ENCODE results near the gene ATP23.

The ATP23 gene

GRCh38 chr12:57908511-57908910, 32.9 kb upstream of the ATP23 start:
- DNase-seq (ENCODE audit: low read depth in 2 of 2), result no peak

DNA sequence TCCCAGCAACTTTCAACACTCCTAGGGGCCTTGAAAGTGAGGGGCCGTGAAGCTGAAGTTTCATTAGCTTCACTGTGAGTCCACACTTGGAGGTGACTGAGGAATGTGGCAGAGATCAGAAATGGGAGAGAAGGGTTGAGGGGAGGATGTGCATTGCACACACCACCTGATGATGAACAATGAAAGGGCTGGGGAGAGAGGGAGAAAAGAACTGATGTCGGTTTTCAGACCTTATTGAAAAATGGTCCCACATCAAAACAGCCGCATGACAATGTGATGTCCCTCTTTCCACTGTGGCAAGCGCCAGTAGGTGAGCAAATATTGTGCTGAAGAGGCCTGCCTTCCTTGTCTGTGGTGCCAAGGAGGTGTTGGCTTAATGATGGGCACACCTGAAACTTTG, 32.3 kb upstream of the ATP23 start:
- DNase-seq (ENCODE audit: low read depth in 2 of 2), result no peak

GRCh38 chr12:57909611-57910010, 31.8 kb upstream of the ATP23 start:
- no peak for DNase-seq (ENCODE audit: low read depth in 2 of 2)

DNA sequence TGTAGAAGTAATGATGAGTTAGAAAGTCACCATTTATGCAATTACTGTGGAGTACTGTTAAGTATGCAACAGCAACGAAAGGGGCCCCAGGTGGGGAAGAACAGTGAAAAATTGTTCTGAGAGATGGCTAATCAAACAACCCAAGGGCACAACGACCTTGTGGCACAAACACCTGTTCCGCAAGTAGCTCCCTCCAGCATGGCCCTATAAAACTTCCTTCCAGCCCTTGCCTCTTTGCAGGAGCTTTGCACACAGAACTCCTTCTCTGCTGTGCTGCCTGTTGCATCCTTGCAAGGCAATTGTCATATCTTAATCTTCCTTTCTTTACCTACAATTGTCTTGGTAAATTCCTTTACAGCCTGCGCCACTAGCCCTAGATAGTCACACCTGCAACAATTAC, 23.2 kb upstream of the ATP23 start:
- no peak for DNase-seq (ENCODE audit: low read depth in 2 of 2)

- DNase-seq (ENCODE audit: low read depth in 2 of 2), result no peak
Measured at GRCh38 chr12:57927086-57927485, 14.3 kb upstream of the ATP23 start.

DNA sequence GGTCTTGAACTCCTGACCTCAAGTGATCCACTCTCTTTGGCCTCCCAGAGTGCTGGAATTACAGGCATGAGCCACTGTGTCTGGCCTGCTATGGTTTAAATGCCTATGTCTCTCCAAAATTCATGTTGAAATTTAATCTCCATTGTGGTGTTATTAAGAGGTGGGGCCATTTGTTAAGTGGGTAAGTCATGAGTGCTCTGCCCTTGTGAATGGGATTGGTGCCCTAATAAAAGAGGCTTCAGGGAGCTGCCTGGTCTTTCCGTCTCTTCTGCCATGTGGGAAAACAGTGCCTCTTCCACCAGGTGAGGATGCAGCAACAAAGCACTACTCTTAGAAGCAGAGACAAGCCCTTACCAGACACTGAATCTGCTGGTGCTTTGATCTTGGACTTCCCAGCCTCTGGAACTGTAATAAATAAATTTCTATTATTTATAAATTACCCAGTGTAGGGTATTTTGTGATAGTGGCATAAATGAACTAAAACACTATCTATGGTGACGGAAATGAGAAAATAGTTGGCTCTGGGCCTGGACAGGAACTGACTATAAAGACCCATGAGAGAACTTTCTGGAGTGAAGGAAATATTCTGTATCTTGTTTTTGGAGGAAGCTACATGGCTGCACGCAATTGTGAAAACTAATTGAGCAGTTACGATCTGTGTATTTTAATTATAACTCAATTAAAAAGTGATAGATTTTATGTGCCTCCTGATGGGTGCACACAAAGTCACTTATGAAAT, 12.1 kb upstream of the ATP23 start:
- DNase-seq (ENCODE audit: low read depth in 2 of 2), result no peak

DNA sequence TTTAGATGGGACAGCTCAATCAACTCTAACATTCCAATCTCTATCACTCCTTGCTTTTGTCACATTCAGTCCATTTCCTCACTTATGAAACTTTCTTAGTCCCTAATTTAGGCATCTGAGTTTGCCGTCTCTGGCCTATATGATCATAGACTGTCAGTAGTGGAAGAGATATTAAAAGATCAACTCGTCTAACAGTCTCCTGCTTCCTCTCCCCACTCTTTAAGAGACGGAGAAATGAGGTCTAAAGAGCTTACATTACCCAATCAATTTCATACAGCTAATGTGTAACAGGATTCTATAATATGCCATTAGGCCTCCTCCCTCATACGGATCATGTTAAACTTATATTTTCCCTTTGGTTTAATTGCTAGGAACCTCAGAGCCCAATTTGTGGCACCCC, 6.5 kb upstream of the ATP23 start:
- DNase-seq (ENCODE audit: low read depth in 2 of 2), result no peak

GRCh38 chr12:57935331-57935730, 6.0 kb upstream of the ATP23 start:
- DNase-seq (ENCODE audit: low read depth in 2 of 2), result no peak

DNA sequence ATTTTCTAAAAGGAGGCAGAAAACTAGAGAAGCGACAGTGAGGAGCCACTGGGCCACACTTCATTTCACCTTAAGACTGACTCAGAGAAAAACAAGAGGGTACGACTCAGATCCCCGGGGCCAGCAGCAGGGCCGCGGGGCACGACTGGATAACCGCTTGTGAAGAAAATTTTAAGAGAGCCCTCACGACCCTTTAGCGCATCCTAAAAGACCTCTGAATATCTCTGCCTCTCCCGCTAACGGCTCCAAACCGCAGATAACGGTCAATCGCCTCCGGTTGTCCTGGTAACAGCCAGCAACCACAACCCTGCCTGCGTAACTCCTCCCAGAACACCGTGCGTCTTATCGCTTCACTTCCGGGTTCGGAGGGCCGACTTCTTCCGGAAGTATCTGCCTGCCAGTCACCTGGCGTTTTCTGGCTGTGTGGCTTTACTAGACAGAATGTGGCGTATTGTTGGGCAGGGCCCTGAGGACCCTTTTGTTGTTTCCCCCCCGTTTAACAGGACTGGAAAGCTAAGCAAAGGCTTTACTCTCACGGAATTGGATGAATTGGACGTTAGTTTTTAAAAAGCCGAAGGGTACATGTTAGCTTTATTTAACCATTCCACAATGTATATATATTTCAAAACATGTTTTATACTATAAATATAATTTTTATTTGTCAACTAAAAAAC, 5.4 kb upstream of the ATP23 start:
- peak; percentile 72 to 82 for DNase-seq (ENCODE audit: low read depth in 2 of 2)

DNA sequence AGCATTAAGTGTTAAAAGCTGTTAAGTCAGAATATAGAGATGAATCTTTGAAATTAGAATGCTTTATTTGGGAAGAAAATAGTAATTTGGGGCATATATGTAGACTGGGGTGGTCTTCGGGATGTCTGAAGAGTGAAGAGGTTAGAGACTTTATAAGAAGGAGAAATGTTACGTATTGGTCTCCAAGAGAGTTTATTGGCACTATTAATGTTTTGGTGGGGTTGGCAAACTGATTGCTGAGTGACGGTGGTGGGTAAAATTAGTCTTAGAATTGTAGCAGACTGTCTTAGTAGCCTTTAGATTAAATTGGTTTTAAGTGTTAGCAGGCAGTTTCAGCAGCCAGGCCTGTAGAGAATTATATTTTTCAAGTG, 4.9 kb upstream of the ATP23 start:
- no peak for DNase-seq (ENCODE audit: low read depth in 2 of 2)

GRCh38 chr12:57939291-57939690, 2.1 kb upstream of the ATP23 start:
- DNase-seq (ENCODE audit: low read depth in 2 of 2), result no peak

GRCh38 chr12:57940052-57940914, 1.1 kb upstream of the ATP23 start:
- no peak for DNase-seq (ENCODE audit: low read depth in 2 of 2)

- no peak for DNase-seq (ENCODE audit: low read depth in 2 of 2)
Measured at GRCh38 chr12:57940915-57941164, 527 bp upstream of the ATP23 start.

DNA sequence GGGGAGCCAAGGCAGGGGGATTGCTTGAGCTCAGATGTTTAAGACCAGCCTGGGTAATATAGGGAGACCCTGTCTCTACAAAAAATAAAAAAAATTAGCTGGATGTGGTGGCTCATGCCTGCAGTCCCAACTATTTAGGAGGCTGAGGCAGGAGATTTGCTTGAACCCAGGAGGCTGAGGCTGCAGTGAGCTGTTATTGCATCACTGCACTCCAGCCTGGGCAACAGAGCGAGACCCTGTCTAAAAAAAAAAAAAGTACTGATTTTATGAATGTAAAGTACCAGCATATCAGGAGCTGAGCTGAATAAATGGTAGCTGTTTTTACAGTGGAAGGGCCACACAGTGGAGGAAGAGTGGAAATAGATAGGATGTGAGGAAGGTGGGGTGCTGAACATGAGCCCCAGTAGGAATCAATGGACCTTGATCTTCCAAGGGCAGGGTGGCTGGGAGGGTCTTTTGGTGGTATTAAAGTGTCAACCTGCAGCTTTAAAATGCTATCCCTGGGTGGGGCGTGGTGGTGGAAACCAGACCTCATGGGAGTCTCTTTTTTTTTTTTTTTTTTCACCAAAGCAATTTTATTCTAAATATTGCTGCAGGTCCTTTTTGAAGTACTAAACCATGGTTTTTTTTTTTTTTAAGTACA, 2.2 kb downstream of the ATP23 start:
- DNase-seq (ENCODE audit: low read depth in 2 of 2), result no peak

- DNase-seq (ENCODE audit: low read depth in 2 of 2), result no peak
Measured at GRCh38 chr12:57944313-57945023, 3.1 kb downstream of the ATP23 start.

- no peak for DNase-seq (ENCODE audit: low read depth in 2 of 2)
Measured at GRCh38 chr12:57952766-57953165, 11.4 kb downstream of the ATP23 start.

GRCh38 chr12:57954768-57955167, 13.4 kb downstream of the ATP23 start:
- no peak for DNase-seq (ENCODE audit: low read depth in 2 of 2)

GRCh38 chr12:57958061-57958657, 16.8 kb downstream of the ATP23 start:
- no peak for DNase-seq (ENCODE audit: low read depth in 2 of 2)

DNA sequence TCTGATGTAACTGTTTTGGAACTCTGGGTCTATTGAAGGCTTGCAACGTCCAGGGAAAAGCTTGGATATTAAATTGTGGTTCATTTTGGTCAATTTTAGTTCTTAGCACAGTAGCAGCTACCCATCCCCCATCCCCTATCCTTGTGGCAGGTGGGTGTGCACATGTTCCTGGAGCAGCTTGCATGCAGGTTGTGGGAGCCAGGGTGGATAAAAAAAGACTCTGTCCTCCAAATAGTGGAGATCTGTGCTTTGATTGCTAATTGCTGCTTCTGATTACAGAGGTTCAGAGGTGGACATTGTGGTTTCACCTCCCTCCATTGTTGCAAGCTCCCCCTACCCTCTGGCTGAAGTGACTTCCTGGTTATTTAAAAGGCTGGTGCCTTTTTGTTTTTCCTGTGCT, 23.1 kb downstream of the ATP23 start:
- DNase-seq (ENCODE audit: low read depth in 2 of 2), result no peak

GRCh38 chr12:57965766-57966165, 24.4 kb downstream of the ATP23 start:
- DNase-seq (ENCODE audit: low read depth in 2 of 2), result no peak

GRCh38 chr12:57966536-57966935, 25.2 kb downstream of the ATP23 start:
- no peak for DNase-seq (ENCODE audit: low read depth in 2 of 2)
